Measurements from ENCODE around the gene HHAT.
A peak's percentile ranks its signal among the peaks of the same experiment; 100 is the strongest.

HHAT gene

GRCh38 chr1:210446479-210446878 lies 117.8 kb downstream of the HHAT start:
- no peak overlapping the region for H3K4me3 ChIP-seq
- H3K27ac ChIP-seq = no peak overlapping the region
- no peak overlapping the region; a peak in 1 of 22 replicates for H3K4me2 ChIP-seq
- no peaks in the 10 kb centered on the region for H3K27me3 ChIP-seq
- H3K36me3 ChIP-seq = no peaks in the 10 kb centered on the region
- H3K4me1 ChIP-seq = peaks cover 0 to 6% (median 0%) of the 10 kb centered on the region in 10 experiments; a peak in 1 of 20 replicates
- no peaks in the 10 kb centered on the region for H3K9me3 ChIP-seq (replicated peaks in 1 of 11)
- H3K9ac ChIP-seq = no peak overlapping the region
- no peak for TF ChIP-seq Cebpa-rat (IDR thresholded peaks at IDR 0.05)
- no peaks in the 10 kb centered on the region for H4K20me1 ChIP-seq

- Histone ChIP-seq H3K4me1 (peaks cover 0 to 6% (median 0%) of the 10 kb centered on the region in 10 experiments; a peak in 1 of 20 replicates), H3K9me3 (replicated peaks in 1 of 11) (no peaks in the 10 kb centered on the region), H4K20me1 (no peaks in the 10 kb centered on the region), H3K9ac (no peak overlapping the region), H3K27ac (no peak overlapping the region), H3K4me3 (no peak overlapping the region), H3K27me3 (no peaks in the 10 kb centered on the region), H3K36me3 (no peaks in the 10 kb centered on the region), H3K4me2 (no peak overlapping the region)
- TF ChIP-seq Cebpa-rat (IDR thresholded peaks at IDR 0.05) = no peak
Observed at GRCh38 chr1:210447456-210448057, 118.9 kb downstream of the HHAT start.

- no peaks in the 10 kb centered on the region for H3K27me3 ChIP-seq
- no peak for TF ChIP-seq Cebpa-rat (IDR thresholded peaks at IDR 0.05)
- H3K4me3 ChIP-seq = no peak overlapping the region
- H3K9me3 ChIP-seq (replicated peaks in 1 of 11) = no peaks in the 10 kb centered on the region
- H3K27ac ChIP-seq = no peak overlapping the region
- peaks cover 0 to 6% (median 0%) of the 10 kb centered on the region in 10 experiments; a peak in 1 of 20 replicates for H3K4me1 ChIP-seq
- no peaks in the 10 kb centered on the region for H4K20me1 ChIP-seq
- no peaks in the 10 kb centered on the region for H3K36me3 ChIP-seq
- H3K9ac ChIP-seq = no peak overlapping the region
- H3K4me2 ChIP-seq = no peak overlapping the region
Observed at GRCh38 chr1:210448297-210448892, 119.7 kb downstream of the HHAT start.

GRCh38 chr1:210455840-210456603 lies 127.3 kb downstream of the HHAT start:
- TF ChIP-seq Cebpa-rat (IDR thresholded peaks at IDR 0.05) = no peak
- Histone ChIP-seq H3K4me1 (no peaks in the 10 kb centered on the region), H3K4me2 (no peak overlapping the region), H3K27ac (no peak overlapping the region), H3K27me3 (no peaks in the 10 kb centered on the region), H3K36me3 (no peaks in the 10 kb centered on the region), H3K4me3 (no peak overlapping the region), H3K9me3 (replicated peaks in 1 of 11) (no peaks in the 10 kb centered on the region), H4K20me1 (no peaks in the 10 kb centered on the region), H3K9ac (no peak overlapping the region)

DNA sequence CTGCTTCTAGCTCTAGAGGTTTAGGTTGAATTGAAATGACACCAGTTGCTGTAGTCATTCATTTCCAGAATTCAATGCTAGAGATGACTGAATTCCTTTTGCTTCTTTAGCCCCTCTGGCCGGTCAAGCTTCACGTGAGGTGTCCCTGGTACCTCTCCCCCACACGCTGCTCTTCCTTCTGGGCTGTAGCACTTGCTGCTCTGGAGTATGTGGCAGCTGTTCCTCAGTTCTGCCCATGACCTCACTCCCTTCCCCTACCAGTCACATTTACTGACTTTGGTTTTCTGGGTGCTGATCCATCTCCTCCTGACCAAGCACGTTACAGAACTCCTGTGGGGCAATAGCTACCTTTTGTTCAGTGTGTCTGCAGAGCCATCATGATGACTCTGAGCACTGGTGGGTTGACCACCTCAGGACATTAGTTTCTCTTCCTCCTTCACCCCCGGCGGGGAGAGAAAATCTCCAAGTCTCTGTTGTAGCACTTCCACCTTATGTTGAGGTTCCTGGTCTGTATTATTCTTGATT lies 128.1 kb downstream of the HHAT start:
- Histone ChIP-seq H3K9me3 (replicated peaks in 1 of 11) (no peaks in the 10 kb centered on the region), H3K4me1 (no peaks in the 10 kb centered on the region), H4K20me1 (no peaks in the 10 kb centered on the region), H3K4me3 (no peak overlapping the region), H3K4me2 (no peak overlapping the region), H3K27ac (no peak overlapping the region), H3K27me3 (no peaks in the 10 kb centered on the region), H3K9ac (no peak overlapping the region), H3K36me3 (no peaks in the 10 kb centered on the region)
- TF ChIP-seq Cebpa-rat (IDR thresholded peaks at IDR 0.05) = no peak

DNA sequence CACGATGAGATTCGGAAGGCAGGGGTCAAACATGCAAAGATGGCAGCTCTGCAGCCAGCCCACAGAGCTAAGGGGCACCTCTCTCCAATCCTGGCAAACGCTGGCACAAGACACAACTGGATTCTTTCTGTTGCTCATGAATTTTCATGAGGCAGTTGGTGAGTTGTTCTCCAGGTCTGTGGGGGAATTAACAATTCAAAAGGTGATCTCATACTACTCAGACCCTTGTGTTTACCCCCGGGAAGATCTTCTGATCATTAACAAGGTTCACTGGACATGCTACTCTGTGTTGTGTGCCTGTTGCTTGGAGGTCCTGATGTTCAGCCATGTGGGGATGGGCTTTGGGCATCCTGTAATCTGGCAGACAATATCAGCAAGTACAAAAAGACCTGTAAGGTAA lies 128.9 kb downstream of the HHAT start:
- Histone ChIP-seq H3K4me1 (no peaks in the 10 kb centered on the region), H4K20me1 (no peaks in the 10 kb centered on the region), H3K9me3 (replicated peaks in 1 of 11) (no peaks in the 10 kb centered on the region), H3K4me2 (no peak overlapping the region), H3K27ac (no peak overlapping the region), H3K9ac (no peak overlapping the region), H3K4me3 (no peak overlapping the region), H3K36me3 (no peaks in the 10 kb centered on the region), H3K27me3 (no peaks in the 10 kb centered on the region)
- no peak for TF ChIP-seq Cebpa-rat (IDR thresholded peaks at IDR 0.05)

GRCh38 chr1:210464519-210465039 lies 135.9 kb downstream of the HHAT start:
- no peak overlapping the region for H3K27ac ChIP-seq
- no peaks in the 10 kb centered on the region for H3K9me3 ChIP-seq (replicated peaks in 1 of 11)
- no peaks in the 10 kb centered on the region for H3K4me1 ChIP-seq
- H3K4me2 ChIP-seq = no peak overlapping the region
- no peaks in the 10 kb centered on the region for H4K20me1 ChIP-seq
- H3K4me3 ChIP-seq = no peak overlapping the region
- H3K27me3 ChIP-seq = no peaks in the 10 kb centered on the region
- TF ChIP-seq Cebpa-rat (IDR thresholded peaks at IDR 0.05) = no peak
- no peaks in the 10 kb centered on the region for H3K36me3 ChIP-seq
- H3K9ac ChIP-seq = no peak overlapping the region

DNA sequence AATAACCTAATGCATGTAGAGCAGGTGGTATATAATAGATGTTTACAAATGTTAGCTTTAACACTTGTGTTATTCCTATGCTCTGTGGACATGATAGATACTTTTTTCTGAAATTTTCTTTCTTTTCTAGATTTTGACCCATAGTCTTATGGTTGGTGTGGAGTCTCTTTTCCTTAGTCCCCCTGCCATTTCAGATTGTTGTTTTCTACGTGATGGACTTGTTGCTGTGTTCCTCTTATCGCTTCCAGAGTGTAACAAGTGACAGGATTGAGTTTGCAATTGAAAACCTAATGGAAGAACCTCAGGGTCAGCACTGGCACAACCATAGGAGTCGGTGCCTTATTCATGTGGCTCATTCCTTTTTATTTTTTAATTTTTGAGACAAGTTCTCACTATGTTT lies 136.4 kb downstream of the HHAT start:
- H3K9ac ChIP-seq = no peak overlapping the region
- no peak overlapping the region for H3K27ac ChIP-seq
- no peaks in the 10 kb centered on the region for H3K4me1 ChIP-seq
- H3K4me2 ChIP-seq = no peak overlapping the region
- no peaks in the 10 kb centered on the region for H4K20me1 ChIP-seq
- H3K4me3 ChIP-seq = no peak overlapping the region
- no peaks in the 10 kb centered on the region for H3K9me3 ChIP-seq (replicated peaks in 1 of 11)
- TF ChIP-seq Cebpa-rat (IDR thresholded peaks at IDR 0.05) = no peak
- H3K27me3 ChIP-seq = no peaks in the 10 kb centered on the region
- no peaks in the 10 kb centered on the region for H3K36me3 ChIP-seq

GRCh38 chr1:210467440-210468043 lies 138.8 kb downstream of the HHAT start:
- Histone ChIP-seq H3K27me3 (no peaks in the 10 kb centered on the region), H3K36me3 (no peaks in the 10 kb centered on the region)
- peak in 1 of 11 experiments; percentile 47; a peak in 1 of 22 replicates for TF ChIP-seq Cebpa-rat (IDR thresholded peaks at IDR 0.05)

More at GRCh38 chr1:210467440-210468043, 138.8 kb downstream of the HHAT start:
- no peaks in the 10 kb centered on the region for H3K9me3 ChIP-seq (replicated peaks in 1 of 11)
- no peaks in the 10 kb centered on the region for H4K20me1 ChIP-seq
- H3K4me1 ChIP-seq = no peaks in the 10 kb centered on the region
- no peak overlapping the region for H3K27ac ChIP-seq
- no peak overlapping the region for H3K9ac ChIP-seq
- no peak overlapping the region for H3K4me2 ChIP-seq
- H3K4me3 ChIP-seq = no peak overlapping the region

All from BLaER1 treated with 17β-estradiol and CSF1 and Interleukin-3, amounts not matched to agents 10 nM and 100 nM (cell line).